HG03442 (cell line): ENCODE results near the gene CELF5.
"Not testable (repeated sequence)": the region's sequence is repeated elsewhere in the genome, so short reads cannot be mapped to it uniquely, and the experiment has no call there.

Experiments
- ATAC-seq: cut with Tn5 transposase; IDR thresholded peaks from one replicate; pipeline ENCODE4 v1.9.1; 2021; ENCODE audit warnings: mild to moderate bottlenecking, moderate library complexity; ENCODE audit not compliant: unreplicated experiment

The CELF5 gene

DNA sequence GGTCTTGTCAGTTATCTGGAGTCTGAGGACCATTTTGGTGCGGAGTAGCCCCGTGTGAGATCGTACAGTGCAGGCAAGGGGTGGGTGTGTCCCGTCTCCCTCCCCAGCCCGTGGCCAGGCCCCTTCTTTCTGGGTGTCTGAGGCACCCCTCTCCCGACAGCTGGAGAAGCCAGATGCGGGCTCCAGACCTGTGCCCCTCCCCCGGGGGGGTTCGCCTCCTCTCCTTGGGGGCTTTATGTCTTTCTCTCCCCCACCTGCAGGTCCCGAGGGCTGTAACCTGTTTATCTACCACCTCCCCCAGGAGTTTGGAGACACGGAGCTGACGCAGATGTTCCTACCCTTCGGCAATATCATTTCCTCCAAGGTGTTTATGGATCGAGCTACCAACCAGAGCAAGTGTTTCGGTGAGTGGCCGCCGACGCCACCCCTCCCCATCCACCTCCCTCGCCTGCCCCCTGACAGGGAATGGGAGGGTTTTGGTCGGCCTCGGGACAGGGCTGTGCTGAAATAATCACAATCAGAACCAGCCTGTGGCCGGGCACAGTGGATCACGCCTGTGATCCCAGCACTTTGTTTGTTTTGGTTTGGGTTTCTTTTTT is 65.6 kb downstream of the CELF5 start:
- ATAC-seq: no peak

DNA sequence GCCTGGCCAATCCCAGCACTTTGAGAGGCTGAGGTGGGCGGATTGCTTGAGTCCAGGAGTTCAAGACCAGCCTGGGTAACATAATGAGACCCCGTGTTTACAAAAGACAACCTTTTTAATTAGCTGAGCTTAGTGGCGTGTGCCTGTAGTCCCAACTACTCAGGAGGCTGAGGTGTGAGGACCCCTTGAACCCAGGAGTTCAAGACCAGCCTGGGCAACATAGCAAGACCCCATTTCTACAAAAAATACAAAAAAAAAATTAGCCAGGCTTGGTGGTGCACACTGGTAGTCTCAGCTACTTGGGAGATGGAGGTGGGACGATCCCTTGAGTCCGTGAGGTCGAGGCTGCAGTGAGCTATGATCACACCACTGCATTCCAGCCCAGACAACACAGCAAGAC is 66.4 kb downstream of the CELF5 start:
- ATAC-seq: not testable (repeated sequence)

DNA sequence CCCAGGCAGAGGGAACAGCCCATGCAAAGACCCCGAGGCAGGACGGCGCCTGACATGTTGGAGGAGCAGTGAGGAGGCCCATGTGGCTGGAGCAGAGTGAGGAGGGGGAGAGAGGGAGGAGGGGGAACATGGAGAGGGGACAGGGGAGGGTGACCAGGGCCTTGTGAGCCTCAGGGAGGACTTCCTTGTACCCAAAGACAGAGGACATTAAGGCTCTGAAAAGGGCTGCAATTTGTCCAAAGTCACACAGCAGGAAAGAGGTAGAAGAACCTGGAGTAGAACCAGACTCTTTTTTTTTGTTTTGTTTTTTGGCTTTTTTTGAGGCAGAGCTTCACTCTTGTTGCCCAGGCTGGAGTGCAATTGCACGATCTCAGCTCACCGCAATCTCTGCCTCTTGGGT is 67.2 kb downstream of the CELF5 start:
- no peak for ATAC-seq

DNA sequence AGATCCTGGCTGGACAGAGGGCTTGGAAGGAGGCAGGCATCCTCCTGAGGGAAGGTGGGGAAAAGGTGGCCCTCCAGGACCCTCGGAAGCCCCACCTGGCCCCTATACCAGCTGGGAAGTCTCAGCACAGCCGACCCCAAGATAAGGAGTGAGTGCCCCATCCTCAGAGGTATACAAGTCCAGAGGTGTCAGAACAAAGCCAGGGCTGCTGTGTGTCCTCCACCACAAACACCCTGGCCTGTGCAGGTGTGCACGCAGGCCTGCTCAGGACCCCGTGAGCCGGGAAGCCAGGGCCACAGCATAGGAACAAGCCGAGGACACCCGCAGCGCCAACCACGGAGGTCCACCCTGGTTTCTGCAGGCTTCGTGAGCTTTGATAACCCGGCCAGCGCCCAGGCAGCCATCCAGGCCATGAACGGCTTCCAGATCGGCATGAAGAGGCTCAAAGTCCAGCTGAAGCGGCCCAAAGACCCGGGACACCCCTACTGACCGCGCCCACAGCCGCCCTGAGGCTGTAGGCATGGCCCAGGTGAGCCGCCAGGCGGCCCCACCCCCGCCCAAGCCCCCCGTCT is 68.6 kb downstream of the CELF5 start:
- ATAC-seq: no peak

DNA sequence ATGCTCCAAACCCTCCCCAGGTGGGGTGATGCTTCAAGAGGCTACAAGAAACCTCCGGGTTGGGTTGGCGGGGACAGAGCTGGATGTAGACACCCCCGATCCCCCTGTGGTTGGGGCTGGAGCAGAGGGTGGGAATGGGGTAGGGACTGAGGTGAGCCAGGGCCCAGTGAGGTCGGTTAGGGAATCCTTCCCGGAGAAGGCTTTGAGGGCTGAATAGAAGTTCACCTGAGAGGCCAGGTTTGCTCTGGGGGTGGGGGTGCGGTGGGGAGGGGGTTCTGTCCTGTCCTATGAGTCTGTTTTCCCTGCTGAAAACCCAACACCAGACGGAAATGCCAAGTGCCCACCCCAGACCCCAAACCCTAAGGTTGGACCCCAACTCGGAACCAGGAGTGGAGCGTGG is 69.1 kb downstream of the CELF5 start:
- ATAC-seq: no peak

DNA sequence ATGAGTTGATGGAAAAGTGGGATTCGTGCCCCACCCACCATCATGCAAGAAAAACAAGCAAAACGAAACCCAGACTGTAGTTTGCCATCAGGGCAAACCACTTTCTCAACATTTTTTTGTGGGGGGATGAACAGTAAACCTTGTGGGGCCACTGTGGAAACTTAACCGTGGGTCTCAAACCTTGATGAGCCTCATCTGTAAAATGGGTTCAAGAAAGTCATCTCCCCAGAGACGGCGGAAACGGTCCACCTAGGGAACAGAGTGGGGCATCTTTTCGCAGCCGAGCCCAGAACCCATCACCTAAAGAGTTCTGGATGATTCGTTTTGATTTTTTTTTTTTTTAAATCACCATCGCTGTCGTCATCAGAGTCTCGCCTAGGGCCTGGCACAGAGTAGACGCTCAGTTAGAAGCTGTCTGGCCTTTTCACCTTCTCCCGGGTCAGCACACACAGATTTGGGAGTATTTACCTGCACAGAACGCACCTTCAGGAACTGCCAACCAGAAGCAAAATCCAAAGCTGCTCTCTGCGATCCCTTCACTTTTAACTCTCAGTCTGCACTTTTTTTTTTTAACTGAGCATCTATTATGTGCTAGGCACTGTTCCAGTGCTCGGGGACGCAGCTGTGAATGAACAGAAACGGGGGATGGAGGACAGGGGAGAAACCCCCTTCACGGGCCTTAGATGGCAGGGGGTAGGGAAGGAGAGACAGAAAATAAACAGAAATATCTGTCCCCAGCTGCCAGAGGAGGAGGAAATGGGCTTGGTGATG is 69.8 kb downstream of the CELF5 start:
- ATAC-seq: no peak

DNA sequence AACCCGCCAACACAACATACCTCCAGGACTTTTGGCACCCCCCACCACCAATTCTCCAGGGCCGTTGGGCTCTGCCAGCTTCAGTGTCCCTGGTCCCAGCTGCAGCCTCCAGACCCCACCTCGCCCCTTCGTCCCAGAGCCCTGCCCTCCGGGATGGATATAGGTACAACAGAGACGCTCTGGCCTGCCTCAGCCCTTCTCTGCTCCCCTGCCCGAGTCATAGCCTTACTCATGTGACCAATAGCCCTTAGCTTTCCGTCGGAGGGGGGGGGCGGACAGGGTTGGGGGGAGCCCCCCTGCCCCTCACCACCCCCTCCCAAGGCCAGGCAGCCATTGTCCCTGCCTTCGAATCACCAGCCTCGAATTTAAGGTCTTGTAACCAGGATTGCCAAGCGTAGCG is 71.1 kb downstream of the CELF5 start:
- no peak for ATAC-seq

DNA sequence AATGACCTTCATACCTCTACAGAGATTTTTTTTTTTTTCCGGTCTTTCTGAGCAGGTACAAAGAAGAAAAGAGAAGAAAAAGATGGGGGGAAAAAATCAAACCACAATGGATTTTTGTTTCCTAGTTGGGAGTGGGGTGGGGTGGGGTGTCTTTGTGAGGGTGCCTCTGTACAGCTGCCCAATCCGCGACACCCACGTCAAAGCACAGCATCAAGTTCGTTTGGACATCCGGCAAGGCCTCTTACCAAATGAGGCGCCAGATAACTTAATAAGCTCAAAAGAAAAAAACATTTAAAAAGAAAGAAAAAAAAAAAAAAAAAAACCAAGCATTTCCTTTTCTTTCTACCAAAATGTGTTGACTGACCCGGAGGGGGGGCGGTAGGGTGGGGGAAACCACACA is 71.6 kb downstream of the CELF5 start:
- no peak for ATAC-seq

DNA sequence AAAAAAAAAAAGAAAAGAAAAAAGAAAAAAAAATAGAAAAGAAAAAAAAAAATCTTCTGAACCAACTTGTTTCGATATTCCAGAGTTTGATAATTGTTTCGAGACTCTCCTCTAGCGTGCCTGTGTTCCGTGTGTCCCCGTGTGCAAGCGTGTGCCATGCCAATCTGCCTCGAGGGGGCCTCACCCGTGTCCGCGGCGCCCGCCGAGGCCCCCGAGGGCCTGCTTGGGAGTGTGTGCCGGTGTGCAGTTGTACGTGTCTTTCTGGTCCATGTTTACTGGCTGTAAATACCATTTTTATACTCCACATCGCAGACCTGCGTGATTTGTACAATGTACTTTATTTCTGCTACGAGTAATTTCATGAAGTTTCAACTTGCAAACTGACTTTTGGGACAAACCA is 72.0 kb downstream of the CELF5 start:
- no peak for ATAC-seq

DNA sequence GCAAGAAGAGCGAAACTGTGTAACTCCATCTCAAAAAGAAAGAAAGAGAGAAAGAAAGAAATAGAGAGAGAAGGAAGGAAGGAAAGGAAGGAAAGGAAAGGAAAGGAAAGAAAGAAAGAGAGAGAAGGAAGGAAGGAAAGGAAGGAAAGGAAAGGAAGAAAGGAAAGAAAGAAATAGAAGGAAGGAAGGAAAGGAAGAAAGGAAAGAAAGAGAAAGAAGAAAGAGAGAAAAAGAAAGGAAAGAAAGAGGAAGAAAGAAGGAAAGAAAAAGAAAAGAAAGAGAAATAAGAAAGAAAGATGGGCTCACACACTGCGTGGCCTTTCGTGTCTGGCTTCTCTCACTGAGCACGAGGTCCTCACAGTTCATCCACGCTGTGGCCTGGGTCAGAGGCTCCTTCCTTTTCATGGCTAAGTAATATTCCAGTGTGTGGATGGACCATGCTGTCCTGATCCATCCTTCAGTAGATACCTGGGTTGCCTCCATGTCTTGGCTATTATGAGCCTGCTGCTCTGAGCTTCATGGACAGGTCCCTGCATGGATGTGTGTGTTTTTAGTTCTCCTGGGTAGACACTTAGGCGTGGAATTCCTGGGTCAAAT is 74.5 kb downstream of the CELF5 start:
- no peak for ATAC-seq

DNA sequence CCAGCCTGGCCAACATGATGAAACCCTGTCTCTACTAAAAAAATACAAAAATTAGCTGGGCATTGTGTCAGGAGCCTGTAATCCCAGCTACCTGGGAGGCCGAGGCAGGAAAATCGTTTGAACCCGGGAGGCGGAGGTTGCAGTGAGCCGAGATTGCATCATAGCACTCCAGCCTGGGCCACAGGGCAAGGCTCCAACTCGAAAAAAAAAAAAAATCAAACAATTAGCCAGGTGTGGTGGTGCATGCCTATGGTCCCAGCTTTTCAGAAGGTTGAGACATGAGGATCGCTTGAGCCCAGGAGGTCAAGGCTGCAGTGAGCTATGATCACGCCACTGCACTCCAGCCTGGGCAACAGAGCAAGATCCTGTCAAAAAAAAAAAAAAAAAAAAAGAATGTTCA is 76.1 kb downstream of the CELF5 start:
- not testable (repeated sequence) for ATAC-seq

DNA sequence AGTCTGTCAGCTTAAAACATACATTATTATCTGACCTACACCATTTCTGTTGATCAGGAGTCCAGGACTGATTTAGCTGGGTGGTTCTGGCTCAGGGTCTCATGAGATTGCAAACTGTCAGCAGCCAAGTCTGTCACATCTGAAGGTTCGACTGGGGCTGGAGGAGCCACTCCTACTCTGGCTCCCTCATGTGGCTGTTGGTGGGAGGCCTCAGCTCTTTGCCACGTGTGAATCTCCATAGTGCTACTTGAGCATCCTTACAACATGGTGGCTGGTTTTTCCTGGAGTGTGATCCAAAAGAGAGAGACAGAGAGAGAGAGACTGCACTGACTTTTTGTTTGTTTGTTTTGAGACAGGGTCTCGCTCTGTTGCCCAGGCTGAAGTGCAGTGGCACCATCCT is 78.3 kb downstream of the CELF5 start:
- ATAC-seq: no peak

DNA sequence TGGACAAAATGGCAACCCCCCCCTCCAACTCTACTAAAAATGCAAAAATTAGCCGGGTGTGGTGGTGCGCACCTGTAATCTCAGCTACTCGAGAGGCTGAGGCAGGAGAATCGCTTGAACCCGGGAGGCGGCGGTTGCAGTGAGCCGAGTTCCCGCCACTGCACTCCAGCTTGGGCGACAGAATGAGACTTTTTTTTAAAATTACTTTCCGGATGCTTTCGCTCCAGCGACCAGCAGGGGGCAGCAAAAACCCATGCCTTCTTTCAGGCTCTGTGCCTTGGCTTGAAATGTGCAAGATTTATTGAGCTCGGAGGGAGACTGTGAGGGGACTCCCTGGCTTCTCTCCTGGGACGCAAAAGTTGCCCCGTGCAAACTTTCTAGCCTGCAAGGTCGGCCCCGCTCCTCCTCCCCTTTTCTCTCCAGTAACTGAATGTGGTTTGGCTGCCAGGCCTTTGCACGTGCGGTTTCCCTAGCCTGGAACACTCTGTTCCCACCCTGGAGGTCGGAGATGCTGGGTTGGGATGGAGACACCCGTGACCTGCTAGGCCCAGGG is 80.5 kb downstream of the CELF5 start:
- ATAC-seq: no peak

DNA sequence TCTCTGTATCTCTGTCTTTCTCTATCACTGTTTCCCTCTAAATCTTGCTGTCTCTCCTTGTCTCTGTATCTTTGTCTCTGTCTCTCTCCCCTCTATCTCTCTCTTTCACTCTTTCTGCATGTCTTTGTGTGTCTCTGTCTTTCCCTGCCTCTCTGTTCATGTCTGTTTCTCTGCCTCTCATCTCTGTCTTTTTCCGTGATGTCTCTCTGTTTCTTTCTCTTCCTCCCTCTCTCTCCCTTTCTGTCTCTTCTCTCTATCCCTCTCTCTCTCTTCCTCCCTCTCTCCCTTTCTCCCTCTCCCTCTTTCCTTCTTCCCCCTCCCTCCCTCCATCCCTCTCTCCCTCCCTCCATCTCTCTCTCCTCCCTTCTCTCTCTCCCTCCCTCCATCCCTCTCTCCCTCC is 85.3 kb downstream of the CELF5 start:
- ATAC-seq: no peak

DNA sequence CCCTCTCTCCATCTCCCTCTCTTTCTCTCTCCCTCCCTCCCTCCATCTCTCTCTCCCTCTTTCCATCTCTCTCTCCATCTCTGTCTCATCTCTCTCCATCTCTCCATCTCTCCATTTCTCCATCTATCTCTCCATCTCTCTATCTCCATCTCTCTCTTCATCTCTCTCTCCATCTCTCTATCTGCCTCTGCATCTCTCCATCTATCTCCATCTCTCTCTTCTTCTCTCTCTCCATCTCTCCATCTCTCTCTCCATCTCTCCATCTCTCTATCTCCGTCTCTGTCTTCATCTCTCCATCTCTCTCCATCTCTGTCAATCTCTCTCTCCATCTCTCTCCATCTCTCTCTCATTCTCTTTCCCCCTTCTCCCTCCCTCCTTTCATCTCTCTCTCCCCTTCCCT is 85.8 kb downstream of the CELF5 start:
- no peak for ATAC-seq

DNA sequence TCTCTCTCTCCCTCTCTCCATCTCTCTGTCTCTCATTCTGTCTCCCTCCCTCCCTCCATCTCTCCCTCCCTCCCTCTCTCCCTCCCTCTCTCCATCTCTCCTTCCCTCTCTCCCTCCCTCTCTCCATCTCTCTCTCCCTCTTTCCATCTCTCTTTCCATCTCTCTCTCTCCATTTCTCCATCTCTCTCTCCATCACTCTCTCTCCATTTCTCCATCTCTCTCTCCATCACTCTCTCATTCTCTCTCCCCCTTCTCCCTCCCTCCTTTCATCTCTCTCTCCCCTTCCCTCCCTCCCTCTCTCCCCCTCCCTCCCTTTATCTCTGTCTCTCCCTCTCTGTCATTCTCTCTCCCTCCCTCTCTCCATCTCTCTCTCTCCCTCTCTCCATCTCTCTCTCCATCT is 86.2 kb downstream of the CELF5 start:
- no peak for ATAC-seq

DNA sequence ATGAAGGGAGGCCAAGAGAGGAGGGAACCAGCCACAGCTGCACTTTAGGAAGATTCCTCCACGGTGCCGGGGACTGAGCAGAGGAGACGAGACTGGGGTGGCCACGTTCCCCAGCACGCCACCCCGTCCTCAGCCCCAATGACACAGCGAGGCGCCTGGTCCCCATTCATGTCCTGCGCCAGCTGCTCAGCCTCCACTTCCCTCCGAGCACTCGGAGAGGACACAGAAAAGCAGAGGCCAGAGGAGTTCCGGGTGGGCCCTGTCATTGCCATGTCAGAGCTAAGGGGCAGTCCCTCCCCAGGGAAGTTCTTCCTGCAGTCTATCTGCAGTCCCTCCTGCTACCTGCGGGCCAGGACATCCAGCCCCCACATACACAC is 88.7 kb downstream of the CELF5 start:
- ATAC-seq: no peak

DNA sequence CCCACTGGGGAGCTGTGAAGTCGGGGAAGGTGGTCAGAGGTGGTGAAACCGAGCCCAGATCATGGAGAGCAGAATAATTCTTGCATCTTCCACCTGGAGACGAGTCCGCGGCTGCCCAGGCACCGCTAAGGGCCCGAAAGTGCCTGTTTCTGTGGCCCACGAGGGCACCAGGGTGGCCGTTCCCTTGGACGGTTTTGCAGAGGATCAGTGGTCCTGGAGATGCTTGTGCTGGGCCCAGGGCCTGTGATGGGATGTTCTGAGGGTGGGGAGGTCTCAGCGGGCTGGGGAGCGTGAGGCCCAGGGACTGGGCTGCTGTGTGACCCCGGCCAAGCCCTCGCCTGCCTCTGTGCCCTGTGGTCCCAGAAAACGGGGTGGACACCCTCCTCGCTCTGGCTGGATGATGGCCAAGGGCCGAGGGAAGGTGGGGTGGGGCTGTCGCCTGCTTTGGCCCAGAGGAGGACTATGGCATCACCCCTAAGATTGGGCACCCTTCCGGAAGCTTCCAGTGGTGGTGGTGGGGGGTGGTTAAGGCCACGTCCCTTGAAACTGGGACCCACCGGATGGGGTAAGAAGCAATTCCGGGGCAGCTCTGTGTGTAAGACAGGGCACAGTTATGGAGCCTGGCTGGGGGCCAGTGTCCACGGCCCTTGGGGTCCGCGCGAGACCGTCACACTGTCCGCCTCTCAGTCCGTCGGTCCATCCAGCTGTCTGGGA is 90.7 kb downstream of the CELF5 start:
- ATAC-seq: no peak

DNA sequence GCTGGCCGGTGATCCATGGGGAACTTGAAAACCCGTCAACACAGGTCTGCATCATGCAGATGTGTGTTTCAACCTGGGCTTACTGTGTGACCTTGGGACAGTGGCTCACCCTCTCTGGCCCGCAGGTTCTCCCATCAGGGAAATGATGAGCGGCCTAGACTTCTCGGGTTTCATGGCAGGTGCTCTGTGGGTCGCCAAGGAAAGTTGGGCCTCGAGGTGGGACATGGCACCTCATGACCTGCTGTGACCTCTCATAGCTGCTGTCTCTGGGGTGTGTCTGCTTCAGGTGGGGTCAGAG is 91.2 kb downstream of the CELF5 start:
- no peak for ATAC-seq

DNA sequence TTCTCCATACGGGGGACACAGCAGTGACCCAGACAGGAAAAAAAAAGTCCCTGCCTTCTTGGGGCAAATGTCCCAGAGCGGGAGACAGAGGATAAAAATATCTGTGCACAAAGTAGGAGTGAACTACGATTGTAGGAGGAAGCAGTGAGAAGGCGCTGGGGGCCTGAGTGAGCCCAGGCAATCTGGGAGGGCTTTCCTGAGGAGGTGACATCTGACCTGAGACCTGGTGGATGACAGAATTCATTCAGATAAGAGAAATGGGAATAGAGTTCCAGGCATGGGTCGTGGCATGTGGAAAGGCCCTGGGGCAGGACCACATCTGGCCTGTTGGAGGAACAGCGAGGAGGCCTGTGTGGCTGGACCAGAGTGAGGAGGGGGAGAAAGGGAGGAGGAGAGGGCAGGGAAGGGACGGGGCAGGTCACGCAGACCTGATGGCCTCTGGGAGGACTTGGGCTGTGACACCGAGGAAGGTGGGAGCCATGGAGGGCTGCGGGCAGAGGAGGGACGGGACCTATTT is 91.7 kb downstream of the CELF5 start:
- ATAC-seq: no peak

DNA sequence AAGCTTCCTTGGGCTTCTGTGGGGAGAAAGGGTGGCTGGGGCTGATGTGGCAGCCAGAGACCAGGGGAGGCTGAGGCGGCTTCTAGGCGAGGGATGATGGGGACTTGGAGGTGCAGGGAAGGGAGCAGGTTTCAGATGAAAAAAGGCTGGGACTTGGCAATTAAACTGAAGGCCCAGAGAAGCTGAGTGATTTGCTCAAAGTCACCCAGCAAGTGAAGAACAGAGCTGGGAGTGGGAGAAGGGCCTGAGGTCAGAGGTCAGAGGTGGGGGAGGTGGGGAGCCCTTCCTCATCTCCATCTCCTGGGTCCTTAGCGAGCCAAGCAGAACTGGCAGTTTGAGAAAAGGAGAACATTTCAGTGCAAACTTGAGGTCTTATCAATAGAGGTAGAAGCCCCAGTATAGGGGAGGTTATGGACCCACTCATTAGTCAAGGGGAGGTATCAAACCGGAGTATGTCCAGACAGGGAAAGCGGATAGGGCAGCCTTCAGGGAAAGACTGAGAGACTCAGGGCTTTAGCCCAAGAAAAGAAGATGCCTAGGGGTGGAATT is 92.3 kb downstream of the CELF5 start:
- ATAC-seq: no peak
